Loucy (cell line): ENCODE data around the gene ASB10.

Experiments
- CTCF ChIP-seq: fragments of 200-600 bp; sonication (generic); conservative IDR thresholded peaks from 2 replicates; pipeline ENCODE4 v1.5.1; 2014; ENCODE audit warnings: mild to moderate bottlenecking, antibody characterized with exemption, low read length
- EZH2phosphoT487 ChIP-seq: fragments of 200-600 bp; IDR thresholded peaks from 2 replicates; pipeline ENCODE4 v1.6.1; 2018; ENCODE audit warnings: antibody characterized with exemption, mild to moderate bottlenecking, moderate library complexity, borderline replicate concordance

- no peak for TF ChIP-seq CTCF
- TF ChIP-seq EZH2phosphoT487, result no peak
These were observed 21.3 kb upstream of the ASB10 start for GRCh38 chr7:151208253-151208862.
